GM23338 (cell line): ENCODE measurements around the gene CHIC2. TPM values are rescaled to one million over a fixed set of nuclear protein-coding genes. Genes with fewer than 3 reads are reported as not detected.
A peak's percentile ranks its signal among the peaks of the same experiment; 100 is the strongest.

ENCODE experiments used
- ATAC-seq: fragments of 200-7000 bp; cut with Tn5 transposase; 3 replicates; pipeline ENCODE4 v1.9.1; 2020
- DNase-seq: peaks from one replicate; pipeline ENCODE4 v3.0.0-alpha.2; 2015; ENCODE audit warnings: low spot score
- H2AFZ ChIP-seq: fragments of 200-600 bp; sonication (generic); 2 replicates; pipeline ENCODE4 v1.8.0; 2016; ENCODE audit warnings: antibody characterized with exemption, mild to moderate bottlenecking, moderate library complexity
- H3F3A ChIP-seq: fragments of 200-600 bp; sonication (generic); replicated peaks from 2 replicates; pipeline ENCODE4 v1.8.0; 2017; ENCODE audit warnings: antibody characterized with exemption, mixed run types, low read depth
- H3K27ac ChIP-seq: fragments of 200-600 bp; sonication (generic); 2 replicates; pipeline ENCODE4 v1.6.1; 2016; ENCODE audit warnings: low read depth
- H3K27me3 ChIP-seq: fragments of 200-600 bp; sonication (generic); 2 replicates; pipeline ENCODE4 v1.8.0; 2016; ENCODE audit warnings: mild to moderate bottlenecking, mixed run types, moderate library complexity; ENCODE audit not compliant: insufficient read depth
- H3K36me3 ChIP-seq: fragments of 200-600 bp; sonication (generic); 2 replicates; pipeline ENCODE4 v1.8.0; 2016; ENCODE audit warnings: mild to moderate bottlenecking; ENCODE audit not compliant: insufficient read depth
- H3K4me1 ChIP-seq: fragments of 200-600 bp; sonication (generic); 2 replicates; pipeline ENCODE4 v1.8.0; 2016; ENCODE audit warnings: mild to moderate bottlenecking, moderate library complexity; ENCODE audit not compliant: insufficient read depth
- H3K4me2 ChIP-seq: fragments of 200-600 bp; sonication (generic); 2 replicates; pipeline ENCODE4 v1.7.1; 2017; ENCODE audit warnings: mixed run types
- H3K4me3 ChIP-seq: fragments of 200-600 bp; sonication (generic); 2 replicates; pipeline ENCODE4 v1.6.1; 2016; ENCODE audit warnings: mixed run types
- H3K79me2 ChIP-seq: fragments of 200-600 bp; sonication (generic); replicated peaks from 2 replicates; pipeline ENCODE4 v1.8.0; 2017; ENCODE audit warnings: mild to moderate bottlenecking; ENCODE audit not compliant: insufficient read depth
- H3K9me2 ChIP-seq: fragments of 200-600 bp; sonication (generic); 2 replicates; pipeline ENCODE4 v1.8.0; 2017; ENCODE audit not compliant: insufficient read depth
- H4K20me1 ChIP-seq: fragments of 200-600 bp; sonication (generic); replicated peaks from 2 replicates; pipeline ENCODE4 v1.8.0; 2017; ENCODE audit warnings: mild to moderate bottlenecking; ENCODE audit not compliant: insufficient read depth
- H3K27ac Mint-ChIP-seq: 2 replicates; pipeline ENCODE4 v1.8.0; 2020; ENCODE audit warnings: inconsistent platforms, mild to moderate bottlenecking, moderate library complexity, mixed read lengths
- H3K27me3 Mint-ChIP-seq: 3 replicates; pipeline ENCODE4 v1.8.0; 2022; ENCODE audit warnings: low read depth, mild to moderate bottlenecking, moderate library complexity, mixed read lengths, inconsistent platforms; ENCODE audit not compliant: insufficient read depth, poor library complexity
- H3K36me3 Mint-ChIP-seq: 3 replicates; pipeline ENCODE4 v1.8.0; 2021; ENCODE audit warnings: low read depth, mild to moderate bottlenecking, inconsistent platforms, moderate library complexity, mixed read lengths
- H3K4me1 Mint-ChIP-seq: 3 replicates; pipeline ENCODE4 v1.8.0; 2020; ENCODE audit warnings: mild to moderate bottlenecking, inconsistent platforms, mixed read lengths
- H3K4me3 Mint-ChIP-seq: 3 replicates; pipeline ENCODE4 v1.8.0; 2021; ENCODE audit warnings: moderate library complexity, mild to moderate bottlenecking, inconsistent platforms, mixed read lengths
- H3K9me3 Mint-ChIP-seq: 3 replicates; pipeline ENCODE4 v1.8.0; 2020; ENCODE audit warnings: moderate library complexity, mild to moderate bottlenecking, inconsistent platforms, mixed read lengths
- CREB1 ChIP-seq: fragments of 250-450 bp; sonication (Bioruptor Pico); IDR thresholded peaks from 2 replicates; pipeline ENCODE4 v1.5.0; 2020; ENCODE audit warnings: low read depth, mild to moderate bottlenecking, moderate library complexity
- ETS1 ChIP-seq: IDR thresholded peaks from 2 replicates; pipeline ENCODE4 v1.6.1; 2016; ENCODE audit warnings: antibody characterized with exemption
- EZH2 ChIP-seq: fragments of 200-600 bp; sonication (generic); IDR thresholded peaks from one replicate; pipeline ENCODE4 v1.8.0; 2017; ENCODE audit warnings: antibody characterized with exemption, mild to moderate bottlenecking, low read depth; ENCODE audit not compliant: unreplicated experiment
- POLR2AphosphoS5 ChIP-seq: IDR thresholded peaks from 2 replicates; pipeline ENCODE4 v1.6.1; 2016; ENCODE audit warnings: antibody characterized with exemption, low read depth
- ZNF114 ChIP-seq: fragments of 250-450 bp; sonication (Bioruptor Pico); IDR thresholded peaks from 2 replicates; pipeline ENCODE4 v1.5.0; 2020; ENCODE audit warnings: mild to moderate bottlenecking, moderate library complexity
- ZNF462 ChIP-seq: fragments of 250-450 bp; sonication (Bioruptor Pico); IDR thresholded peaks from 2 replicates; pipeline ENCODE4 v1.5.0; 2020; ENCODE audit warnings: mild to moderate bottlenecking, moderate library complexity
- polyA plus RNA-seq: library from polyadenylated mRNA; unstranded; fragments of >200 nt; fragmentation: Nextera tagmentation; extraction: Ambion mirVana; gene quantifications from 2 replicates; pipeline ENCODE4 v1.2.1, GENCODE V29; 2016
- total RNA-seq: library from RNA; depleted of rRNA; stranded (reverse); fragments of >200 nt; shearing (Covaris generic); gene quantifications from 2 replicates; pipeline ENCODE4 v1.2.3, GENCODE V29; 2014

Gene CHIC2
- total and polyA plus RNA-seq, 2 experiments from 2014 or later, result 17.2 to 18.3 TPM

GRCh38 chr4:54027311-54027710, 37.1 kb downstream of the CHIC2 start (continued):
- no peak for TF ChIP-seq ZNF462 (CRISPR knock-in tag)
- no peak for TF ChIP-seq ETS1

GRCh38 chr4:54025582-54025981, 38.8 kb downstream of the CHIC2 start:
- Mint-ChIP-seq H3K9me3 (no peaks in the 10 kb centered on the region), H3K4me1 (peaks cover 32% of the 10 kb centered on the region), H3K4me3 (no peak overlapping the region), H3K36me3 (peaks cover 4% of the 10 kb centered on the region; the same call in 2 of the 3 replicates), H3K27me3 (peaks cover 2% of the 10 kb centered on the region), H3K27ac (no peak overlapping the region; the same call in 1 of the 2 replicates)
- DNase-seq, result no peak
- Histone ChIP-seq H3K36me3 (no peaks in the 10 kb centered on the region), H3K27ac (no peak overlapping the region), H3K79me2 (0 out of 2 replicates have a peak, but pooled peaks cover 3% of the 10 kb centered on the region), H3K4me1 (peaks cover 46% of the 10 kb centered on the region), H3K27me3 (no peaks in the 10 kb centered on the region), H3F3A (no peaks in the 10 kb centered on the region), H2AFZ (no peak overlapping the region), H3K4me2 (peak overlapping the region; percentile 70), H3K9me2 (no peaks in the 10 kb centered on the region), H4K20me1 (no peaks in the 10 kb centered on the region), H3K4me3 (no peak overlapping the region)
- ATAC-seq, result no peak
- no peak for TF ChIP-seq ZNF462 (CRISPR knock-in tag)
- TF ChIP-seq ZNF114, result no peak
- no peak for TF ChIP-seq CREB1
- no peak for TF ChIP-seq POLR2AphosphoS5
- TF ChIP-seq EZH2, result no peak
